HEK293T (cell line): ENCODE data around the gene MKS1.

ENCODE experiments used
- CTCF ChIA-PET: fragments of 350-600 bp; formaldehyde crosslinking; extraction: SDS; loops from one replicate; lab custom pipeline; 2021; ENCODE audit warnings: antibody characterized with exemption, inconsistent platforms; lab: Yijun Ruan, JAX
- POLR2A ChIA-PET: fragments of 350-600 bp; formaldehyde crosslinking; extraction: SDS; loops from one replicate; lab custom pipeline; 2020; ENCODE audit warnings: antibody characterized with exemption, inconsistent platforms; lab: Yijun Ruan, JAX
- DNase-seq: peaks from one replicate; pipeline ENCODE4 v3.0.0; 2012; ENCODE audit warnings: mixed read lengths; ENCODE audit errors: extremely low spot score
- ARNT ChIP-seq: fragments of 450-650 bp; IDR thresholded peaks from 2 replicates; pipeline ENCODE4 v1.6.1; 2017; ENCODE audit warnings: mild to moderate bottlenecking
- BHLHE40 ChIP-seq: fragments of 450-650 bp; IDR thresholded peaks from 2 replicates; pipeline ENCODE4 v1.6.1; 2016; ENCODE audit warnings: mild to moderate bottlenecking, moderate library complexity, borderline replicate concordance
- CTBP1 ChIP-seq: fragments of 450-650 bp; IDR thresholded peaks from 2 replicates; pipeline ENCODE4 v1.6.1; 2016; ENCODE audit warnings: borderline replicate concordance
- ELF4 ChIP-seq: fragments of 450-650 bp; IDR thresholded peaks from 2 replicates; pipeline ENCODE4 v1.6.1; 2017; ENCODE audit warnings: antibody characterized with exemption
- FOXA1 ChIP-seq: fragments of 450-650 bp; IDR thresholded peaks from 2 replicates; pipeline ENCODE4 v1.6.1; 2016; ENCODE audit warnings: mild to moderate bottlenecking
- FOXK2 ChIP-seq: fragments of 450-650 bp; IDR thresholded peaks from 2 replicates; pipeline ENCODE4 v1.6.1; 2016; ENCODE audit warnings: mild to moderate bottlenecking
- FOXM1 ChIP-seq: fragments of 450-650 bp; IDR thresholded peaks from 2 replicates; pipeline ENCODE4 v1.6.1; 2017; ENCODE audit warnings: mild to moderate bottlenecking, borderline replicate concordance
- HDGF ChIP-seq: fragments of 450-650 bp; IDR thresholded peaks from 2 replicates; pipeline ENCODE4 v1.6.1; 2017; ENCODE audit warnings: antibody characterized with exemption, borderline replicate concordance
- L3MBTL2 ChIP-seq: fragments of 450-650 bp; conservative IDR thresholded peaks from 2 replicates; pipeline ENCODE4 v1.6.1; 2016; ENCODE audit warnings: mild to moderate bottlenecking
- LEF1 ChIP-seq: fragments of 450-650 bp; IDR thresholded peaks from 2 replicates; pipeline ENCODE4 v1.6.1; 2017; ENCODE audit warnings: mild to moderate bottlenecking, borderline replicate concordance
- NFRKB ChIP-seq: fragments of 450-650 bp; IDR thresholded peaks from 2 replicates; pipeline ENCODE4 v1.6.1; 2016; ENCODE audit warnings: mild to moderate bottlenecking, moderate library complexity
- PKNOX1 ChIP-seq: fragments of 450-650 bp; IDR thresholded peaks from 2 replicates; pipeline ENCODE4 v1.6.1; 2016
- SP1 ChIP-seq: fragments of 450-650 bp; IDR thresholded peaks from 2 replicates; pipeline ENCODE4 v1.6.1; 2017
- SUZ12 ChIP-seq: fragments of 450-650 bp; IDR thresholded peaks from 2 replicates; pipeline ENCODE4 v1.6.1; 2016; ENCODE audit warnings: mild to moderate bottlenecking
- TARDBP ChIP-seq: fragments of 450-650 bp; IDR thresholded peaks from 2 replicates; pipeline ENCODE4 v1.6.1; 2016
- ZNF384 ChIP-seq: fragments of 450-650 bp; IDR thresholded peaks from 2 replicates; pipeline ENCODE4 v1.6.1; 2016

MKS1 gene

GRCh38 chr17:58208344-58208743 is 10.7 kb downstream of the MKS1 start:
- TF ChIP-seq ELF4: no peak
- TF ChIP-seq TARDBP: no peak
- no peak for TF ChIP-seq BHLHE40
- TF ChIP-seq LEF1: no peak
- TF ChIP-seq ZNF384: no peak
- TF ChIP-seq FOXK2: no peak
- no peak for TF ChIP-seq FOXA1
- TF ChIP-seq L3MBTL2: no peak
- no peak for TF ChIP-seq ARNT
- TF ChIP-seq FOXM1: no peak
- TF ChIP-seq CTBP1: no peak
- TF ChIP-seq HDGF: no peak
- TF ChIP-seq SUZ12: no peak
- no peak for TF ChIP-seq SP1
- TF ChIP-seq PKNOX1: no peak
- TF ChIP-seq NFRKB: no peak
- ChIA-PET CTCF (no interaction called here), POLR2A (no interaction called here)
- DNase-seq: no peak

GRCh38 chr17:58207451-58207850 is 11.6 kb downstream of the MKS1 start:
- ChIA-PET POLR2A (no interaction called here), CTCF (no interaction called here)
- DNase-seq: no peak
- TF ChIP-seq SUZ12: no peak
- TF ChIP-seq NFRKB: no peak

GRCh38 chr17:58205936-58206335 is 13.1 kb downstream of the MKS1 start:
- POLR2A ChIA-PET: no interaction called here
- CTCF ChIA-PET: interaction anchor here (0.6 kb wide), 1 partner anchor 15 kb away, joined by 3 read pairs; no protein-coding TSS in a partner anchor
- TF ChIP-seq FOXK2 (no peak), ELF4 (no peak), BHLHE40 (no peak), ZNF384 (no peak), ARNT (no peak), TARDBP (no peak), LEF1 (no peak), FOXA1 (no peak), L3MBTL2 (no peak), PKNOX1 (no peak), HDGF (no peak), CTBP1 (no peak), SUZ12 (no peak), FOXM1 (no peak), SP1 (no peak)
- no peak for DNase-seq

GRCh38 chr17:58204796-58205195 is 14.3 kb downstream of the MKS1 start:
- TF ChIP-seq FOXM1 (no peak), ARNT (no peak), SP1 (no peak), ELF4 (no peak), ZNF384 (no peak), L3MBTL2 (no peak), BHLHE40 (no peak), FOXK2 (no peak), SUZ12 (no peak), PKNOX1 (no peak), CTBP1 (no peak), LEF1 (no peak), TARDBP (no peak), NFRKB (no peak), HDGF (no peak), FOXA1 (no peak)
- no peak for DNase-seq
- ChIA-PET CTCF (no interaction called here), POLR2A (no interaction called here)

- ChIA-PET CTCF (interaction anchor here (0.7 kb wide), 1 partner anchor 9 kb away, joined by 3 read pairs; no protein-coding TSS in a partner anchor), POLR2A (no interaction called here)
- TF ChIP-seq ELF4 (no peak), BHLHE40 (no peak), HDGF (no peak), PKNOX1 (no peak), SP1 (no peak), FOXM1 (no peak), ZNF384 (no peak), FOXK2 (no peak), L3MBTL2 (no peak), NFRKB (no peak), FOXA1 (no peak), CTBP1 (no peak), TARDBP (no peak)
- DNase-seq: no peak
Observed at GRCh38 chr17:58202859-58203258, 16.2 kb downstream of the MKS1 start.

GRCh38 chr17:58200024-58200633 is 18.9 kb downstream of the MKS1 start:
- peak; percentile 74 for DNase-seq
- POLR2A ChIA-PET: interaction anchor here (1.4 to 2.8 kb wide), 2 partner anchors 9 to 19 kb away, joined by 3 to 13 read pairs; partner anchors contain the start of gene MKS1
- TF ChIP-seq L3MBTL2 (no peak; the same call in 1 of the 2 replicates), ARNT (no peak), TARDBP (no peak), NFRKB (no peak), CTBP1 (no peak), ZNF384 (no peak), LEF1 (no peak), SP1 (no peak)
- CTCF ChIA-PET: interaction anchor here (0.7 to 2.5 kb wide), 11 partner anchors 9 to 117 kb away, joined by 3 to 15 read pairs (median 4); partner anchors contain the start of genes EPX and MKS1
